Measurements from ENCODE around the gene XPA.
"Not testable (repeated sequence)": the region's sequence is repeated elsewhere in the genome, so short reads cannot be mapped to it uniquely, and the experiment has no call there.

Gene XPA

DNA sequence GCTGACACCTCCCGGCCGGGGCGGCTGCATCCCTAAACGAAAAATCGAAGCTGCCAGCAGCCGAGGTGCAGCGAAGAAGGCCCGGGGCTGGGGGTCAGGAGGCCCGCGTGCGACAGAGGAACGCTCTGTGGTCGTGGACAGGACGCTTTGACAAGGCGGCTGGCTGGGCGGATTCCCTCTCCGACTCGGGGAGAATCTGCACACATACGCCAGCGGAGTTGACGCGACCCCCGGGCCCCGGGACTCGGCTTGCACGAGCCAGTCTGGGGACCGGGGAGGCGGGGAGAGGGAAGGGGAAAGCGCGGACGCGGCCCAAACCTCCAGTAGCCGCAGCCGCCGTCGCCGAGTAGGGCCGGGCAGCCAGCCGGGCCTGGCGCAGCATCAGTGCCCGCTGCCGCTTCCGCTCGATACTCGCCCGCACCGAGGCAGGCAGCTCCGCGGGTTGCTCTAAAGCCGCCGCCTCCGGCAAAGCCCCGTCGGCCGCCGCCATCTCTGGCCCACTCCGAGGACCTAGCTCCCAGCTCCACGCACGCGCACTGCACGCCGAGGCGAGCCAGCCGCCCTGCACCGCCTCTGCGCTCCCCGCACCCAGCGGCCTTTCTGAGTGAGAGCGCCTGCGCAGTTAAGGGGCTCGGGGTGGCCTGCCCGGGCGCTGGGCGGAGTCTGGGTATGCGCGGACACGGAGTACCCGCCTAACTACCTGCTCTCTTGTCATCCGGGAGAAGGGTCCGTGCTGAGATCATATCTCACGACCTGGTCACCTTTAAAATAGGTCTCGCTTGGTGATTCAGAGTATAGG, at the start of gene XPA:
Gene XPA (minus strand): TSS at position 538 of the 799 bp plus-strand sequence. CDS start 48 bp downstream, at position 490.
- Mint-ChIP-seq H3K4me3 (peak within 1 kb of the TSS; percentile 92), H3K27ac (peak within 1 kb of the TSS; percentile 94), H3K36me3 (peaks cover 14% of the 10 kb centered on the region), H3K27me3 (peaks cover 13% of the 10 kb centered on the region), H3K4me1 (peaks cover 59% of the 10 kb centered on the region), H3K9me3 (no peaks in the 10 kb centered on the region)
- ATAC-seq: peak; percentile 98

DNA sequence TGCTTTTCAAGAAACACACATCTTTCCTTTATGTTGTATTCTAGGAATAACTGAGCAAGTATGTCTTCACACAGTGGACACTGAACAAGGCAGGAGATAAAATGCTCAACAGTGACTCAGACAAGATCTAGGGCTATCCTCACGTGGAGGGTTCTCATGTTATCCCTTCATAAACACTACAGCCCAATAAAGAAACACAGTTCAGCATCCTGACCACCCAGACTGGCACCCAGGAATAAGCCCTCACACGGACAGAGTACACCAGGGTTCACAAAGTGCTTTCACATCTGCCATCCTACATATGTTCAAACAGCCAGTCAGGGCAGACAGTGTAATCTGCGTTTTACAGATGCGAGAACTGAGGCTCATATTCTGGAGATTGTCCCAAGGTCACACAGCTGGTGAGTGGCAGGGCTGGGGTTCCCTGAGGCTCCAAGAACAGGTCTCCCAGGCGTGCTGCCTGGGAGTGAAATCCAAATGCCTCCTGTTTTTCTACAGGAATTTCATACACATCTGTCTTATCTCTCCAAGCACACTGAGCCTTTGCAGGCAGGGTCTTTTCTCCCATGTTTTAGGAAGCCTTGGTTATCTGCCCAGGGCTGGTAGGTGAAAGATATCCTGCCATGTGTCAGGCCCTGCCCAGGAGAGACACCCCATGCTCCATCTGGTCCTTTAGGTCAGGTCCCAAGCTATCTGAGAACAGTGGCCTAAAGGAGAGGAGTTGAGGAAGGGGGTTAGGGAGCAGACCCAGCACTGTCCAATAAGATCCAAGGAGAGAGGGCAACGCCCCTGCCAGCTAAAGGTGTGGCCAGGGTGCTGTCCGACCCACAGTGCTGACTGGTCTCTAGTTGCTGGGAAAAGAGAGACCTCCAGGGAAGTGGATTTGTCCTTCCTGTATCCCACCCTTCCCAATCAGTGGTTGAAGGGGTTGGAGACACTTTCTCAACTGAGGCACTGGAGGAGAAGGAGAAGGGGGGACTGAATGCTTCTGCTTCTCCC, 47.9 kb upstream of the XPA start:
- peaks cover 6% of the 10 kb centered on the region for H3K9me3 Mint-ChIP-seq
- peaks cover 14% of the 10 kb centered on the region for H3K4me1 Mint-ChIP-seq
- H3K36me3 Mint-ChIP-seq: peaks cover 7% of the 10 kb centered on the region
- no peak overlapping the region for H3K4me3 Mint-ChIP-seq
- H3K27me3 Mint-ChIP-seq: peaks cover 79% of the 10 kb centered on the region
- no peak for ATAC-seq
- H3K27ac Mint-ChIP-seq: no peak overlapping the region

DNA sequence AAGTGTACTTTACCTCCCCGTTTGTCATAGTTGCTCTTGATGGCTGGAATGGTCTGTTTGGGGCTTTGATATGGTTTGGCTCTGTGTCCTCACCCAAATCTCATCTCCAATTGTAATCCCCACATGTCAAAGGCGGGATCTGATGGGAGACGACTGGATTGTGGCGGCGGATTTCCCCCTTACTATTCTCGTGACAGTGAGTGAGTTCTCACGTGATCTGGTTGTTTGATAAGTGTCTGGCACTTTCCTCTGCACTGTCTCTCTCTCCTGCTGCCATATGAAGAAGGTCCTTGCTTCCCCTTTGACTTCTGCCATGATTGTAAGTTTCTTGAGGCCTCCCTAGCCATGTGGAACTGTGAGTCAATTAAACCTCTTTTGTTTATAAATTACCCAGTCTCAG, 46.9 kb upstream of the XPA start:
- H3K27ac Mint-ChIP-seq, ATAC-seq, H3K36me3 Mint-ChIP-seq, H3K9me3 Mint-ChIP-seq, H3K4me3 Mint-ChIP-seq: not testable (repeated sequence)
- H3K27me3 Mint-ChIP-seq: peaks cover 89% of the 10 kb centered on the region
- H3K4me1 Mint-ChIP-seq: peaks cover 14% of the 10 kb centered on the region

DNA sequence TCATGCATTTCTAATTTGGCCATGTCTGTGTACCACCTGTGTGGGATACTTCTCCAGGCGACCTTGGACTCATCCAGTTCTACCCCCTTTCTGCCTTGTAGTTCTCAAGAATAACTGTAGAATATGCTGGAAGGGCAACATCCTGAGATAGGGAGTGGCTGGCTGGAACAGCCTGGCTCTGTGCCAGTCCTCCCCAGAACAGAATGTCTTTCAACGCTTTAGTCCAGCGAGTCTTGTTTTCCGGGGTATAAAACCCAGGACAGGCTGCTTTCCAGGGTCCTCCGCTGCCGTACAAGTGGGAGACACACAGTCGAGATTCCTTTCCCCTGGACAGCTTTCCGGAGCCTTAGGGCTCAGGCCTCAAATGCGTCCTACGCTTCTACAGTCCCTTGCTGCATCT, 45.4 kb upstream of the XPA start:
- Mint-ChIP-seq H3K4me1 (peaks cover 14% of the 10 kb centered on the region), H3K4me3 (no peak overlapping the region), H3K27me3 (peaks cover 93% of the 10 kb centered on the region), H3K27ac (no peak overlapping the region), H3K36me3 (peaks cover 7% of the 10 kb centered on the region), H3K9me3 (peaks cover 6% of the 10 kb centered on the region)
- no peak for ATAC-seq

DNA sequence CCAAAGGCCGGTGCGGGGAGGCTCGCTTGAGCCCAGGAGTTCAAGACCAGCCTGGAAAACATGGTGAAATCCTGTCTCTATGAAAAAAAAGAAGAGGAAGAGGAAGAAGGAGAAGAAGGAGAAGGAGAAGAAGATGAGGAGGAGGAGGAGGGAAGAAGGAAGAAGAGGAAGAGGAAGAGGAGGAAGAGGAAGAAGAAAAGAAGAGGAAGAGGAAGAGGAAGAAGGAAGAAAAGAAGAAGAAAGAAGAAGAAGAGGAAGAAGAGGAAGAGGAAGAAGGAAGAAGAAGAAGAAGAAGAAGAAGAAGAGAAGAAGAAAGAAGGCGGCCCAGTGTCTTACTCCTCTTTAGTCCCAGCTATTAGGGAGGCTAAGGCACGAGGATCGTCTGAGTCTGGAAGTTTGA, 44.8 kb upstream of the XPA start:
- Mint-ChIP-seq H3K4me3 (no peak overlapping the region), H3K27ac (no peak overlapping the region), H3K27me3 (peaks cover 93% of the 10 kb centered on the region), H3K36me3 (peaks cover 7% of the 10 kb centered on the region), H3K4me1 (peaks cover 14% of the 10 kb centered on the region), H3K9me3 (peaks cover 6% of the 10 kb centered on the region)
- no peak for ATAC-seq

DNA sequence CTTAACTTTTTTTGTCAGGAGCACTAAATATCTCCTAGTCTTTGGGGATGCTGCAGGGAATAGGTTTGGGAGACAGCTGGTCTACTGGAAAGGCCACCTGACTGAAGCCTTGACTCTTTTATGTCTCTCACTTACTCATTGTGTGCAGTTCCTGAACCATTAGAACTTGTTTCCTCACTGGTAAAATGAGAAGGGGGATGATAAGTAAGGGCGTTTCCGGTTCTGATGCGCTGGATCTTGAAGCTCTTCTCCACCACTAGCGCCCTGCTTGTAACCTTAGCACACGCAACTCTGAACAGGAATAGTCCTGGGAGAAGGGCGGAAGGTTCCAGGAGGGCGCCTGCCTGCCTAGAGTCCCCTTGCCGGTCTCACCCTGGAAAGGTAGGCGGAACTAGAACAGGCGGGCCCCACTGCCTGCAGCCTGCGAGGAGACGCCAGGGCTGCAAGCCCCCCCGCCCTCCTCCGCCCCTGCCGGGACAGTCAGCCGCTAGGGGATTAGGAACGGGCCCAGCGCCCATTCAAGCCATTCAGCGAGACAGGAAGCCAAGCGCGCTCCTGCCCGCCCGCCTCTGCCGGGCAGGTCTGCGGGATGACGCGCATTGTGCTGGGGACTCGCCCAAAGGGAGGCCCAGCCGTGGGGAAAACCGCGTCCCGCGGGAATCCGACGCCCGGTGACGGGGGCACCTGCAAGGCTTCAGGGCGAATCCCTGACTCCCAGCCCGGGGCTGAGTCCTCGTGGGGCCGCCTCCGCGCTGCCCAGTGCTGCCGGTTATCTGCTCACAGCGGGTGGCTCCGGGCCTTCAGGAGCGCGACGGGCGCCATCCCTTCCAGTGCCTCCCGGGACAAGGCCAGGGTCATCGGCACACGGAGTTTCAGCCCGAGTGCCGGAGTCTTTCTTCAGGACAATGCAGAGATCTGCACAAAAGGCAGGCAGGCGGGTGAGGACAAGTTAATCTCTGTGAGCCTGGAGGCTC, 44.0 kb upstream of the XPA start:
- no peak overlapping the region for H3K27ac Mint-ChIP-seq
- peaks cover 93% of the 10 kb centered on the region for H3K27me3 Mint-ChIP-seq
- peak; percentile 78 for ATAC-seq
- H3K4me1 Mint-ChIP-seq: peaks cover 14% of the 10 kb centered on the region
- peaks cover 7% of the 10 kb centered on the region for H3K36me3 Mint-ChIP-seq
- peak overlapping the region; percentile 68 for H3K4me3 Mint-ChIP-seq
- peaks cover 6% of the 10 kb centered on the region for H3K9me3 Mint-ChIP-seq

DNA sequence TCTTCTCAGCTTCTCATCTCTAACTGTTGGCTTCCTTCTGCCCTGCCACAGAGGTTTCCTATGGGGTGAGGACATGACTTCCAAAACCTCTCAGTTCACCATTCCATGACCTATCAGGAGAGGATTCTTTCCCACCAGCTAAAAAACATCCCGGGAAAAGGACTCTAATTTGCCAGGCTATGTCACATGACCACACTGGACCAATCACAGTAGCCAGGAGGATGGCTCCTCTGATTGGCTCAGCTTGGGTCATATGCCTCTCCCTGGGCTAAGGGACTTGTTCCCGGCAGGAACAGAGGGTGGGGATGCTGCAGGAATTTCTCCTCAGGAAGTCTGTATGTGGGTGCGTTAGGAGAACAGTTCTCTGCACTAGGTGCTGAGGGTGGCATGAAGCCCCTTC, 40.3 kb upstream of the XPA start:
- H3K4me1 Mint-ChIP-seq: peaks cover 14% of the 10 kb centered on the region
- no peak overlapping the region for H3K4me3 Mint-ChIP-seq
- H3K36me3 Mint-ChIP-seq: peaks cover 7% of the 10 kb centered on the region
- H3K27ac Mint-ChIP-seq: no peak overlapping the region
- H3K9me3 Mint-ChIP-seq: peaks cover 6% of the 10 kb centered on the region
- H3K27me3 Mint-ChIP-seq: peaks cover 82% of the 10 kb centered on the region
- ATAC-seq: no peak

DNA sequence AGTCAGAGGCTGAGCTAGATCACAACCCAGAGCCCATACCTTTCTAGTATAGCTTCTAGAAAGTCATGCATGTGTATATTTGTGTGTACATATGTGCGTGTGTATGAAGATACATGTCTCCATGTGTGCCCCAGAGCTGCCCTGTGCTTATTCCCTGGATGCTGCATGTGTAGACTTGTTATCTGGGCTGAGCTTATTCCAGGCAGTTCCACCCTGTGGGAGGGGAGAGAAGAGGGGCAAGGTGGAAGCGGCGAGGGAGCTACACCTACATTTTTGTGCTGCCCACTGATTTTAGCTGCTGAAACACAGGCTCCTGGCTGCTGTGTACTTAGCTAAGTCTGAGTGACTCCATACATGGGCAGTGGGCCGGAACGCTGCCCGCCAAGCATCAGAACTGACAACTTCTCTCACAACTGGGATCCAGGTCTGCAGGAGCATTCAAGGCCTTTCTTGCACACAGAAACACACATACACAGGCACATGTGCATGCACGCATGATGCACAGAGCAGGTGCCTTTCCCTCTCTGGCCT, 38.0 kb upstream of the XPA start:
- Mint-ChIP-seq H3K9me3 (no peaks in the 10 kb centered on the region), H3K27ac (no peak overlapping the region), H3K4me1 (no peaks in the 10 kb centered on the region), H3K4me3 (no peak overlapping the region), H3K36me3 (no peaks in the 10 kb centered on the region), H3K27me3 (peaks cover 66% of the 10 kb centered on the region)
- no peak for ATAC-seq

DNA sequence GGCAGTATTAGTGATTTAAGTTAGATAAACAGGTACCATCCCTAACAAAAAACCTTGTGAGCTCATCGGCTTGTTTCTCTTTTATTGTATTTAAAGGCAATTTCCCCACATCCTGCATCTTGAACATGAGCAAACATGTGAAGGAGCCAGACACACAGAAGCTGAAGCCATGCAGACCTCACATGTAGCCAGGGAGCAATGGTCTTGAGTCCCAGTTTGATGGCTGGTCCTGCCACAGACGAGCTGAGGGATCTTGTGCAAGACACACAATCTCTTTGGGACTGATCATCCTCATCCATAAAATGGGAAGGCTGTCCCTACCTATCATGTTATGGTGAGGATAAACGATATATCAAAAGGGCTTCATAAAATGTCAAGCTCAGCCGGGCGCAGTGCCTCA, 29.6 kb upstream of the XPA start:
- peaks cover 12% of the 10 kb centered on the region for H3K27me3 Mint-ChIP-seq
- no peak overlapping the region for H3K4me3 Mint-ChIP-seq
- H3K9me3 Mint-ChIP-seq: no peaks in the 10 kb centered on the region
- no peaks in the 10 kb centered on the region for H3K4me1 Mint-ChIP-seq
- no peak for ATAC-seq
- H3K27ac Mint-ChIP-seq: no peak overlapping the region
- no peaks in the 10 kb centered on the region for H3K36me3 Mint-ChIP-seq

DNA sequence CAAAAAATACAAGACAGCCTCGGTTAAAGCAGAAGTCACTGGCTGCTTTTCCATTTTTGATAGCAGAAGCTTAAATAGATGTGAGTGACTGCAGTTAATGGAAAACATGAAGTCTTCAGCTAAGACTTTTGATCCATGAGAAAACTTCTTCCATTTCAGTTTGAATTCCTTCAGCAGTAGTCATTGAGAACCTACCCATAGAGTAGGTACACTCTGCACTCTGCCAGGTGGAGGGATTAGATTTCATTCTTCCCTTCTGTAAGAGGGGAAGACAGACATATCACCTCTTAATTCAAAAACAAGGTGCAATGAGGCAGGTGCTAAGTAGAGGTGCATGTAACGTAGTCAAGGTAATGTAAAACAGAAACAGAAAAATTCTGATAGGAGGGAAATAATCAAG, 26.7 kb upstream of the XPA start:
- no peak overlapping the region for H3K4me3 Mint-ChIP-seq
- H3K9me3 Mint-ChIP-seq: peaks cover 9% of the 10 kb centered on the region
- H3K36me3 Mint-ChIP-seq: peaks cover 7% of the 10 kb centered on the region
- no peaks in the 10 kb centered on the region for H3K4me1 Mint-ChIP-seq
- peaks cover 34% of the 10 kb centered on the region for H3K27me3 Mint-ChIP-seq
- H3K27ac Mint-ChIP-seq: no peak overlapping the region
- no peak for ATAC-seq

DNA sequence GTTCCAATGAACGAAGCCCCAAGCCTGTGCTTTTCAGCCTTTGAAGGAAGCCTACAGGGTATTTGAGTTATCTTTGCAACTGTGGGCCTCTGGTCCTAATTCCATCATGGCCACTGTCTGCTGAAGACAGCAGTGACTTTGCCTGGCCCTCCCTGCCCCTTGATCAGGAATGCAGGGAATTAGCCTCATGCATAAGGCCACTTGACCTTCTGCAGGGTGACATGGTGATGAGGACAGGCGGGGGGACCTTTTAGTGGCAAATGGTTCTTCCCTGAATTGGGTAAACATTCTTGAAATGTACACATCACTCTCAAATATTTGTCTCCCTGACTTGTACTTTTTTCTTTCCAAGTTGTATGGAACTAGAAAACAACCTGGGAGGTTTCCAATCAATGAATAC, 25.2 kb upstream of the XPA start:
- H3K27me3 Mint-ChIP-seq: peaks cover 37% of the 10 kb centered on the region
- no peaks in the 10 kb centered on the region for H3K4me1 Mint-ChIP-seq
- no peak for ATAC-seq
- no peak overlapping the region for H3K4me3 Mint-ChIP-seq
- peaks cover 7% of the 10 kb centered on the region for H3K36me3 Mint-ChIP-seq
- H3K9me3 Mint-ChIP-seq: peaks cover 9% of the 10 kb centered on the region
- H3K27ac Mint-ChIP-seq: no peak overlapping the region

DNA sequence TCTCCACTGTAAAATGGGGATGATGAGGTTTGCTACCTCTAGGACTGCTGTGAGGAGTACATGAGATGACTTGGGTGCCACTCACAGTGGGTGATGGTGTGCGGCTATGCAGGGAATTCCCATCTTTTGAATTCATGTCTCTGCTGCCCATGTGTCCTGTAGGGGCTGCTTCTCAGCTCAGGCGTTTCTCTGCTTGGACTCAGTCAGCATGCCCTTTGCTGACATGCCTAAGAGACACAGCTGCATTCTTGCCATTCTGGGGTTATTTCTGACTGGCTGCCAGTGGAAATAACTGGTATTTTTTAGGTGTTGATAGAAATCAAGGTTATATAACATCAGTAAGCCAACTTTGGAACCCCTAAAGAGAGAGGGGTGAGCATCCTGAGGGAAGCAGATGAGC, 24.3 kb upstream of the XPA start:
- H3K9me3 Mint-ChIP-seq: peaks cover 9% of the 10 kb centered on the region
- no peaks in the 10 kb centered on the region for H3K4me1 Mint-ChIP-seq
- no peak overlapping the region for H3K27ac Mint-ChIP-seq
- H3K27me3 Mint-ChIP-seq: peaks cover 37% of the 10 kb centered on the region
- H3K4me3 Mint-ChIP-seq: no peak overlapping the region
- peaks cover 7% of the 10 kb centered on the region for H3K36me3 Mint-ChIP-seq
- ATAC-seq: no peak

DNA sequence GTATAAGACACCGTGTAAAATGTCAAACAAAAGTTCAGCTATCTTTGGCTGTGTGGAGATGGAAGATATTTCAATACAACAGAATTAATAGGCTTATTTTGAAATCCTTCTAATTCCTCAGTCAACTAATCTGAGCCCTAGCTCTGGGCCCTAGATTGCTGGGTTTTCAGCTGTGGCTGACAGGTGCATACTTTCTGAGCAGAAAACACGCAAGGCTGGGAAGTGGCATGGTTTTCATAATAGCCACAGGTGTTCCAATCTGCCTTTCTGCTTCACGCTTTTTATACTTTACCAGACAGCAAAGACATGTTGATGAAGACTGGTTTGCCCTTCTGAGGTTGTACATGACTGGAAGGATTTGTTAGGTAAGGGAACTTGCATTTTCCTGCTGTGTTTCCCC, 20.7 kb upstream of the XPA start:
- Mint-ChIP-seq H3K27me3 (peaks cover 34% of the 10 kb centered on the region), H3K27ac (no peak overlapping the region), H3K9me3 (peaks cover 9% of the 10 kb centered on the region), H3K4me1 (no peaks in the 10 kb centered on the region), H3K36me3 (peaks cover 7% of the 10 kb centered on the region), H3K4me3 (no peak overlapping the region)
- no peak for ATAC-seq

DNA sequence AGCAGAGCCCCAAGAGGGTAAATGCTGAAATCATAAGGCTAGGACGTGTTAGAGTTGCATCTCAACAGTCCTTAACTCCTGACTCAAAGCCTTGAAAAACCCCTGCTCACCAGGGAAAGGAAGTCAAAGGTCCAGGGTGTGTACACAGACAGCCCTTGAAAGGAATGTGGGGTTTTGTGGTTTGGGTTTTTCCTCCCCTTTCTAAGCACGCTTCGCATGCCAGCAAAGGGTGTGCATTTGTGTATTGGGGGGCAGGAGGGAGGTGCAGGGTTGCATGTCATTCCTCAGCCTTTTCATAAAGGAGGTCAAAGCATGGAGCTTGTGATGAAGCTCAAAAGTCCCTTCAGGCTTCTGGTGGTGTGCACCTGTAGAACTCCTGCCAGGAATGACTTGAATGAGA, 17.3 kb upstream of the XPA start:
- Mint-ChIP-seq H3K9me3 (peaks cover 3% of the 10 kb centered on the region), H3K4me3 (no peak overlapping the region)

More for the DNA sequence above, 17.3 kb upstream of the XPA start:
- peaks cover 6% of the 10 kb centered on the region for H3K4me1 Mint-ChIP-seq
- no peak for ATAC-seq
- no peaks in the 10 kb centered on the region for H3K36me3 Mint-ChIP-seq
- H3K27me3 Mint-ChIP-seq: peaks cover 41% of the 10 kb centered on the region
- no peak overlapping the region for H3K27ac Mint-ChIP-seq
